Activated T-helper 2 cell treated with anti-CD3 and anti-CD28 coated beads, Interferon-gamma antibody, Interleukin-2, Interleukin-4, amounts not matched to agents 10 μg/mL and 5 μg/mL and 100 μg/mL, durations not matched to agents 14 hours and 24 hours and 36 hours (primary cell): ENCODE data around the gene SPINK2. TPM values are rescaled to one million over a fixed set of nuclear protein-coding genes. Genes with fewer than 3 reads are reported as not detected.
A peak's percentile ranks its signal among the peaks of the same experiment; 100 is the strongest.

Source experiments
- DNase-seq: peaks from one replicate; pipeline ENCODE4 v3.0.0; 2021; ENCODE audit warnings: low spot score
- H3K27ac Mint-ChIP-seq: one replicate; pipeline ENCODE4 v1.8.0; 2021; ENCODE audit warnings: mixed read lengths
- H3K27me3 Mint-ChIP-seq: one replicate; pipeline ENCODE4 v1.8.0; 2021; ENCODE audit warnings: low read depth, mixed read lengths
- H3K36me3 Mint-ChIP-seq: one replicate; pipeline ENCODE4 v1.8.0; 2021; ENCODE audit warnings: low read depth, mixed read lengths
- H3K4me1 Mint-ChIP-seq: one replicate; pipeline ENCODE4 v1.8.0; 2021; ENCODE audit warnings: low read depth, mixed read lengths
- H3K4me3 Mint-ChIP-seq: one replicate; pipeline ENCODE4 v1.8.0; 2021; ENCODE audit warnings: low read depth, mild to moderate bottlenecking, moderate library complexity, mixed read lengths
- H3K9me3 Mint-ChIP-seq: one replicate; pipeline ENCODE4 v1.8.0; 2021; ENCODE audit warnings: mixed read lengths
- intact Hi-C: fragments of 100-400 bp; cut with micrococcal nuclease; formaldehyde crosslinking; loops from one replicate; pipeline ENCODE4 v1.15.1; 2023
- total RNA-seq: library from RNA; stranded (reverse); gene quantifications from 2 replicates; pipeline ENCODE4 v1.2.3, GENCODE V29; 2022

The SPINK2 gene
- total RNA-seq, 1 donor from 2014 or later: 0.75 TPM

DNA sequence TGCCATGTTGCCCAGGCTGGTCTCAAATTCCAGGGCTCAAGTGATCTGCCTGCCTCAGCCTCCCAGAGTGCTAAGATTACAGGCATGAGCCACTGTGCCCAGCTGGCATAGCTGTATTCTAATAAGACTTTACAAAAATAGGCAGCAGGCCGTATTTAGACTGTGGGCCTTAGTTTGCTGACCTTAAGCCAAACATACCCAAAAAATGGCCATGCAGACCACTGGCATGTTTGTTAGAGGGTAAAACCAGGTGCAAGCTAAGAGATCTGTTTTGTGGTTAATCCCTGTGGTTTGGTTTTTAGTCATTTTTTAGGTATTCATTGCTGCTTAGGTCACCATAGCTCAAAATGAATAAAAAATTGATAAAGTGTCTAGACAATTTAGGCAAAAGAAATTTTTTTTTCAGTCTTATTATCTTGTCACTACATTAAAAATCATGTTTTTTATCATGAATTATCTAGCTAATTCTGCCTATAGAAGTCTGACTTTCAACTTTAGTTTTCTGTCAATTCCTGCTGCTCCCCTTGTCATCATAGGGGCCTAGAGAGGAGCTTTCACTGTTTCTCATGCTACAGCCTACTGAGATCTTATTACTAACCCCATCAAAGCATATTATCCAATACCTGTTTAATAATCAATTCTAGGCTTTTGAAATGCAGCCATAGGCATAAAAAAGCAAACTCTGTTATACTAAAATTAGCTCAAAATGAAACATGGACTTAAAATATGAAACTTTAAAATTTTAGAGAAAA lies 7.5 kb upstream of the SPINK2 start:
- no peak overlapping the region for H3K27ac Mint-ChIP-seq
- H3K4me3 Mint-ChIP-seq: no peak overlapping the region
- H3K4me1 Mint-ChIP-seq: peaks cover 20% of the 10 kb centered on the region
- no peaks in the 10 kb centered on the region for H3K36me3 Mint-ChIP-seq
- H3K9me3 Mint-ChIP-seq: peaks cover 4% of the 10 kb centered on the region
- DNase-seq: no peak
- intact Hi-C loops: no loop called here
- peaks cover 14% of the 10 kb centered on the region for H3K27me3 Mint-ChIP-seq

DNA sequence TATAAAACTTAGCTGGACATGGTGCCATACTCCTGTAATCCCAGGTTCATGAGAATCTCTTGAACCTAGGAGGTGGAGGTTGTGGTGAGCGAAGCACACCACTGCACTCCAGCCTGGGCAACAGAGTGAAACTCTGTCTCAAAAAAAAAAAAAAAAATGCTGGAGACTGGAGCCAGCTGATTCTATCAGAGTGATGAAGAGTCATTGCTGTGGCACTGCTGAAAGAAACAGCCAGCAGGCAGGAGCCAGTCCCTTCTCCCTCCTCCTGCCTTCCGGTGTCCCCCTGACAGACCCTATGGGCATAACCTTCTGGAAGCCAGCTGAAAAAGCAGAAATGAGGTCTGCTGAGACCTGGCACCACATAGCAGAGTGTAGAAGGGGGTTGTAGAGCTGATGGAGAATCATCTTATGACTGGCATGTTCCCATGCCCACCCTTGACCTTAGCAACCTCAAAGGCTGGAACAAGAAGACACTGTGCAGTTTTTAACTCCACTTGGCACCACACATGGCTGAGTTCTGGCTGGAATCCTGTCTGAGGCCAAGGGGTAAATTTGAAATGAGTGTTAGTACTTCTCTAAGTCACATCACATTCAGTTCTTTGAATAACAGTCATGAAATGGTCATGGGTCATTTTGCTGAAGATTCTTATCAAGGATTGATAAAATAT lies 2.6 kb upstream of the SPINK2 start:
- H3K27ac Mint-ChIP-seq: no peak overlapping the region
- H3K27me3 Mint-ChIP-seq: peaks cover 41% of the 10 kb centered on the region
- DNase-seq: no peak
- peaks cover 3% of the 10 kb centered on the region for H3K36me3 Mint-ChIP-seq
- no peak overlapping the region for H3K4me3 Mint-ChIP-seq
- peaks cover 17% of the 10 kb centered on the region for H3K4me1 Mint-ChIP-seq
- intact Hi-C loops: loop anchor here (5.0 kb wide), 1 partner anchor 357 kb away; the partner anchor contains the start of gene SRP72
- H3K9me3 Mint-ChIP-seq: peaks cover 4% of the 10 kb centered on the region

DNA sequence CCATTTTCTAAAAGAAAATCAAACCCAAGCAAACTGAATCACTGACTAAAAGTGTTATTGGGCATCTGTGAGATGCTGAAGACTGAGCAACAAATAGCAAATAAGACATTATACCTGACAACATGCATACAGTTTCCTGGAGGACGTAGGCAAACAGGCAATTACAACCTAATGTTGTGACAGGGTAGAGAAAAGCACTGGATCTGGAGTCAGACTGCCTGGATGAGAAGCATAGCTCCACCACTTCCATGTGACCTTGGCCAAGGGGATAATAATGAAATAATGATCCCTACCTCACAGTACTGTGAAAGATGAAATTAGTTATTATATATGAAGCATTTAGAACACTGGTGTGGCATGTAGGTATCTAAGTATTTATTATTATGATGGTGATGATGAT lies 2.7 kb downstream of the SPINK2 start:
- peaks cover 24% of the 10 kb centered on the region for H3K4me1 Mint-ChIP-seq
- H3K9me3 Mint-ChIP-seq: no peaks in the 10 kb centered on the region
- intact Hi-C loops: loop anchor here (1.0 to 5.0 kb wide), 4 partner anchors 12 to 136 kb away; partner anchors contain the start of gene HOPX
- no peak overlapping the region for H3K27ac Mint-ChIP-seq
- H3K4me3 Mint-ChIP-seq: no peak overlapping the region
- peaks cover 40% of the 10 kb centered on the region for H3K27me3 Mint-ChIP-seq
- DNase-seq: no peak
- H3K36me3 Mint-ChIP-seq: peaks cover 3% of the 10 kb centered on the region

DNA sequence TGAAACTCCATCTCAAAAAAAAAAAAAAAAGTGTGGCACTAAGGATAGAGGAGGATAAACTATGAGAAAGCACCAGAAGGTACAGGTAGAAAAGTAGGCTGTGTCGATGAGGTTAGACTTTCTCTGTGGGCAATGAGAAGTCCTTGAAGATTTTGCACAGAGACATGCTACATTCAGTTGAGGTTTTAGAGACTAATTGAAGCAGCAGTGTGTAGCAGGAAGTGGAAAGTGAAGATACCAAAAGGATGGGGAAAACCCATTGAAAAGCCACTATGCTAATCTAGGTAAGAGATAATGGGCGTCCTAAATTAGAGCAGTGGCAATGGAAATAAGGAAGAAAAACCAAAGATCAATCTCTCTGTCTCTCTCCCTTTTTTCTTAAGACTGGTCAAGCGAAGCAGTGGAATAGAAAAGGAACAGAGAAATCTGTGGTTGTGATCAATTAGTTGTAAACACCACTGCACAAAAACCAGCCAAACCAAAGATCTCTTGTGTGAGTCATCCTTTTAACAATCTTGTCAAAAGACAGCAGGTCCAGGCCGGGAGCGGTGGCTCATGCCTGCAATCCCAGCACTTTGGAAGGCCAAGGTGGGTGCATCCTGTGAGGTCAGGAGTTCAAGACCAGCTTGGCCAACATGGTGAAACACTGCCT lies 3.5 kb downstream of the SPINK2 start:
- Mint-ChIP-seq H3K27ac (peak overlapping the region; percentile 66), H3K27me3 (peaks cover 37% of the 10 kb centered on the region), H3K36me3 (peaks cover 3% of the 10 kb centered on the region), H3K4me3 (no peak overlapping the region), H3K9me3 (no peaks in the 10 kb centered on the region), H3K4me1 (peaks cover 24% of the 10 kb centered on the region)
- DNase-seq: no peak
- intact Hi-C loops: loop anchor here (1.0 to 5.0 kb wide), 4 partner anchors 12 to 136 kb away; partner anchors contain the start of gene HOPX

DNA sequence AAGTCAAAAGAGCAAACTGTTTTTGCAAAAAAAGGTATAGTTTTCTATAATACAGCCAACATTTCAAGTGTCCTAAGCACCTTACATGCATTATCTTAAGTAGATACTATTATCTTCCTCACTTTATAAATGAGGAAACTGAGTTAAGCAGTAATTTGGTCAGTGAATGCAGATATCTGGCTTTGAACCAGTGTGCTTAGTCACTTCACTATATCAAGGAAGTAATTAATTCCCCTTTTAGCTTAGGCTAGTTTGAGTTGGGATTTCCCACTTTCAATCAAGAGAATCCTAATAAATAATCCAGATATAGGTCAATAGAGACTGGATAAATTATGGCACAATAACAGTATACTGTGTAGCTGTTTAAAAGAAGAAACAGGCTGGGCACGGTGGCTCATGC lies 14.8 kb downstream of the SPINK2 start:
- no peak overlapping the region for H3K27ac Mint-ChIP-seq
- H3K27me3 Mint-ChIP-seq: peaks cover 25% of the 10 kb centered on the region
- no peak overlapping the region for H3K4me3 Mint-ChIP-seq
- peaks cover 24% of the 10 kb centered on the region for H3K4me1 Mint-ChIP-seq
- DNase-seq: no peak
- H3K9me3 Mint-ChIP-seq: no peaks in the 10 kb centered on the region
- intact Hi-C loops: no loop called here
- no peaks in the 10 kb centered on the region for H3K36me3 Mint-ChIP-seq

DNA sequence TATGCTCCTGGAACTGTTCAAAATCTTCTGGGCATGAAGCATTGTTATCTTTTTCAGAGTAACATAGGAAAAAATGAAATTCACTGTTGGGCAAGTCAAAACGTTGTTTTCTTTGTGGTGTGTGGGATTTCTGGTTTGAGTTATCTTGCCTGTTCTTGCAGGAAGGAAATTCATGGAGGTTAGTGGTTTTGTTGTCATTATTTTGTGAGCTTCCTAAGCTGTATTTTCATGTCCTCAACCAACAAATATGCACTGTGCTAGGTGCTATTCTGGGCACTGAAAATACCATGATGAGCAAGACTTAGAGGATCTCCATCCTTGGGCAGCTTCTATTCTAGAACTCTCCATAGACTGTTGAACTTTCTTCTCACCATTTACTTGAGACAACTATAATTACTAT lies 16.9 kb downstream of the SPINK2 start:
- H3K9me3 Mint-ChIP-seq: no peaks in the 10 kb centered on the region
- intact Hi-C loops: loop anchor here (1.0 to 5.0 kb wide), 9 partner anchors 14 to 367 kb away; partner anchors contain the start of genes HOPX, PAICS, PPAT and REST
- peak overlapping the region; percentile 69 for H3K27ac Mint-ChIP-seq
- H3K27me3 Mint-ChIP-seq: peaks cover 20% of the 10 kb centered on the region
- no peak overlapping the region for H3K4me3 Mint-ChIP-seq
- no peak for DNase-seq
- H3K36me3 Mint-ChIP-seq: no peaks in the 10 kb centered on the region
- peaks cover 35% of the 10 kb centered on the region for H3K4me1 Mint-ChIP-seq

DNA sequence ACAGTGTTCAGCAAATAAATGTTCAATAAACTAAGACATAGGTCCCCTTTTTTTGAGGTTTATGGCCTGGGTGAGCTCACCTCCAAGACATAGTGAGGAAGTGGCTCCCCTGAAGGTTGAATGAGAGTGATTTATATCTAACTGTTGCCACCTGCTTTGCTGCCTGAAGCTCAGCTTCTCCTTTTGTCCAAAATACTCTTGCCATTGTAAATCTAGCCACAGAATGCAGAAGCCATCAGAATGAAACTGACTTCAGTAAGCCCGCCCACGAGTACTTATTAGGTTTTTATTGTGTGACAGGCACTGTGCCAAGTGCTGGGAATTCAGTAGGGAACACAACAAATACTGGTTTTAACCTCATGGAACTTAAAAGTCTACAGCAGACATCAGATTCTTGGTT lies 18.0 kb downstream of the SPINK2 start:
- Mint-ChIP-seq H3K36me3 (no peaks in the 10 kb centered on the region), H3K9me3 (no peaks in the 10 kb centered on the region), H3K27me3 (peaks cover 21% of the 10 kb centered on the region), H3K4me3 (no peak overlapping the region), H3K4me1 (peaks cover 39% of the 10 kb centered on the region), H3K27ac (peak overlapping the region; percentile 35)
- DNase-seq: peak; percentile 11
- intact Hi-C loops: loop anchor here (5.0 kb wide), 5 partner anchors 46 to 366 kb away; partner anchors contain the start of genes PAICS, PPAT and REST

DNA sequence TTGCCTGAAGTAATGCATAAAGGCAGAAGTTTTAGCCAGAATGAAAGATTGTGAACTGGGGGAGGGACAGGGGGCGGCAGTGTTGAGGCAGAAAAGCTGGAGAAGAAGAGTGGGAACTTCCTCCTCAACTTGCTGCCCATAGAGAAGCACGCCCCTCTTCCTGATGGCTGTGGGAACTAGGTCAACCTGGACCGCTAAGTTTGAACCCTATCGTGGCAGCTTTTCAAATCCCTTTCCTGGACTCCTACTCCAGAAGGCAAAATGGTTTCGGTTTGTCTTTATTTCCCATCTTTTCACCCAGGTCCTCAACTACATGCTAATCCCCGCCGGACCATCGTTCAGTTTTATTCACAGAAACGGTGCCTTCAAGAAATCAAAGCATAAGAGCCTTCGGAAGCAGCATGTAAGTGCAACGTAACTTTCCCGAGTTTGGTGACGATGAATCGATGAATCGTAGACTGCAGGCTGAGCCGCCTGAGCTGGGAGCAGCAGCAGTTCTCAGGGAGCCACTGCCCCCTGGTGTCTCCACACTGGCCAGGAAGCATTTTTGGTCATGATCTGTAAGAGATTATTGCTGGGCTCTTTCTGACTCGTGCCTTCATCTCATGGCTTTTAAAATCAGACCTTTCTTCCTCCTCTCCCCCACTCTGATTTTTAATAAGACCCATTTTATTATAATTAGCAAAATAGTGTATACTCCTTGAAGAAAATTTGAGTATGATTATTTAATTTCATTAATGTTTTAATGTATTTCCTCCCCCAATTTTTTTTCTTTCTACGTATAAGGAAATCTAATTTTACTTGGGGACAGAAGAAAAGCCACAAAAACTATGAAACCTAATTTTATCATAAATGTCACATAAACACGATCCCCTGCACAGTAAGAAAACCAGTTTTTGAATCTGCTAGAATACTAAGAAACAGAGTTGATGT lies 21.4 kb downstream of the SPINK2 start:
- peaks cover 27% of the 10 kb centered on the region for H3K27me3 Mint-ChIP-seq
- DNase-seq: peak; percentile 77
- no peaks in the 10 kb centered on the region for H3K9me3 Mint-ChIP-seq
- peak overlapping the region; percentile 84 for H3K4me3 Mint-ChIP-seq
- no peak overlapping the region for H3K27ac Mint-ChIP-seq
- no peaks in the 10 kb centered on the region for H3K36me3 Mint-ChIP-seq
- intact Hi-C loops: loop anchor here (1.0 to 5.0 kb wide), 7 partner anchors 36 to 363 kb away; partner anchors contain the start of genes PAICS, PPAT and REST
- peaks cover 31% of the 10 kb centered on the region for H3K4me1 Mint-ChIP-seq

DNA sequence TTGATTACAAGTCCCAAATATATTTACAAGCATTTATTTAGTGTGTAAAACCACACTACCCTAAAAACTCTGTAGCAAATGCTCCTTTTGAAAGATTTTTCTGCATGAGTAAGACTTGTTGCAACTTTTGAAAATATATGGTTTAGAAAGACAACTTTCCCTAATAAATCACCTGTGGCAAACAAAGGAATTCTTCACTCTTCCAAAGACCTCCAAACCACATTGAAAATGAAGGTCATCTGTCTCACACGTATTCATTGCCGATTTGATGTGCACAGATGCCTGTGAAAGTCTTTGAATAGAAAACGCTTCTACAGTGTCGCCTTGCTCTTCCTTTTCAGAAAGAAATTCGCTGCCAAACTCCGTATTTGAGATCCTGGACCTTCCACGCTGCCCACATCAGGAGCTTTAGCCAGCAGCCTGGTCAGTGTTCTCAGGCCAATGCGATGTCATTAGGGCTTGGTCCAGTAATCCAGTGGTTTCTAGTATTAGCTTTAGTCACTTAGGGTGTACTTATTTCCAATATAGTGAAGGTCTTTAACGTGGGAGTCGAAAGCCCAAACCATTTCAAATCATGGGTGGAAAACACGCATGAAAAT lies 22.2 kb downstream of the SPINK2 start:
- H3K9me3 Mint-ChIP-seq: no peaks in the 10 kb centered on the region
- H3K4me1 Mint-ChIP-seq: peaks cover 25% of the 10 kb centered on the region
- H3K4me3 Mint-ChIP-seq: peak overlapping the region; percentile 84
- no peaks in the 10 kb centered on the region for H3K36me3 Mint-ChIP-seq
- intact Hi-C loops: loop anchor here (1.0 kb wide), 1 partner anchor 223 kb away; no protein-coding TSS in a partner anchor
- DNase-seq: no peak
- peaks cover 30% of the 10 kb centered on the region for H3K27me3 Mint-ChIP-seq
- no peak overlapping the region for H3K27ac Mint-ChIP-seq

DNA sequence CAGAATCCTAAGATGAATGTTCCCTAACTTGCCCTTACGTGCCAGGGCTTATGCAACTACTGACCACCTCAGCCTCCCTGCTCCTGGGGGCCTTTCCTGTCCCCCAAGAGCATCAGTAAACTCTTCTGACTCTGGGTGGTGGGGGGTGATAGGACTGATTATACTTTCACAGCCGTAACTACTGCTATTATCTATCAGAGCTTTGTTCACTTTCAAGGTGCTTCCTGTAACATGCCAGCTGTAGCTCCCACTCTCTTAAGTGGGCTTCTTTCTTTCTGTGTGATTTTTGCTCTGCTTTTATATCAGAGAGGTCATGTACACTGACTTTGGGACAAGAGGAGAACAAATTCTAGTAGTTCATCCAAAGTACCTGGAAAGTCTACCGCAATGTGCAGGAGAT lies 25.3 kb downstream of the SPINK2 start:
- no peak overlapping the region for H3K27ac Mint-ChIP-seq
- no peak for DNase-seq
- H3K27me3 Mint-ChIP-seq: peaks cover 23% of the 10 kb centered on the region
- intact Hi-C loops: no loop called here
- H3K9me3 Mint-ChIP-seq: no peaks in the 10 kb centered on the region
- H3K36me3 Mint-ChIP-seq: no peaks in the 10 kb centered on the region
- peaks cover 12% of the 10 kb centered on the region for H3K4me1 Mint-ChIP-seq
- no peak overlapping the region for H3K4me3 Mint-ChIP-seq

DNA sequence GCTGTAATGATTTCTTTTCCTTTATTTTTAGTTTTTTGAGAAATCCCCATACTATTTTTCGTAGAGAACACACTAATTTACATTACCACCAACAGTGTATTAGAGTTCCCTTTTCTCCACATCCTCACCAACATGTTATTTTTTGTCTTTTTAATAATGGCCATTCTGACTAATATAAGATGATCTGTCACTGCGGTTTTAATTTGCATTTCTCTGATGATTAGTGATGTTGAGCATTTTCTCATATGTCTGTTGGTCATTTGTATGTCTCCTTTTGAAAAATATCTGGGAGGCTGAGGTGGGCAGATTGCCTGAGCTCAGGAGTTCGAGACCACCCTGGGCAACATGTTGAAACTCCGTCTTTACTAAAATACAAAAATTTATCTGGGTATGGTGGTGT lies 30.2 kb downstream of the SPINK2 start:
- no peaks in the 10 kb centered on the region for H3K4me1 Mint-ChIP-seq
- H3K27me3 Mint-ChIP-seq: peaks cover 9% of the 10 kb centered on the region
- intact Hi-C loops: no loop called here
- H3K27ac Mint-ChIP-seq: no peak overlapping the region
- H3K4me3 Mint-ChIP-seq: no peak overlapping the region
- no peak for DNase-seq
- no peaks in the 10 kb centered on the region for H3K9me3 Mint-ChIP-seq
- H3K36me3 Mint-ChIP-seq: no peaks in the 10 kb centered on the region
